CD4-positive, alpha-beta T cell treated with Interleukin-6 at 100 ng/mL for 8 hours (primary cell): ENCODE results near the gene GRID1.
"Not testable (repeated sequence)": the region's sequence is repeated elsewhere in the genome, so short reads cannot be mapped to it uniquely, and the experiment has no call there.

Experiments used
- DNase-seq: peaks from one replicate; pipeline ENCODE4 v3.0.0-alpha.2; 2020; ENCODE audit warnings: mixed read lengths, low spot score

Gene GRID1

GRCh38 chr10:86391986-86392722, 25.6 kb upstream of the GRID1 start:
- no peak for DNase-seq

- DNase-seq = no peak
These were observed 24.7 kb upstream of the GRID1 start for GRCh38 chr10:86391236-86391840.

GRCh38 chr10:86390337-86391120, 23.9 kb upstream of the GRID1 start:
- DNase-seq = no peak

- no peak for DNase-seq
These were observed 23.0 kb upstream of the GRID1 start for GRCh38 chr10:86389441-86390193.

GRCh38 chr10:86389109-86389440, 22.5 kb upstream of the GRID1 start:
- not testable (repeated sequence) for DNase-seq

GRCh38 chr10:86388119-86388704, 21.6 kb upstream of the GRID1 start:
- no peak for DNase-seq

GRCh38 chr10:86387178-86387794, 20.7 kb upstream of the GRID1 start:
- DNase-seq = no peak

GRCh38 chr10:86385806-86386205, 19.2 kb upstream of the GRID1 start:
- no peak for DNase-seq

GRCh38 chr10:86377797-86378146, 11.2 kb upstream of the GRID1 start:
- DNase-seq = no peak

GRCh38 chr10:86376852-86377796, 10.5 kb upstream of the GRID1 start:
- DNase-seq = peak; percentile 67

GRCh38 chr10:86376403-86376802, 9.8 kb upstream of the GRID1 start:
- DNase-seq = no peak

- DNase-seq = no peak
These were observed 8.6 kb upstream of the GRID1 start for GRCh38 chr10:86375204-86375603.

- DNase-seq = no peak
These were observed 8.1 kb upstream of the GRID1 start for GRCh38 chr10:86374664-86375063.

- no peak for DNase-seq
These were observed 7.2 kb upstream of the GRID1 start for GRCh38 chr10:86373828-86374227.

GRCh38 chr10:86373251-86373650, 6.7 kb upstream of the GRID1 start:
- no peak for DNase-seq

GRCh38 chr10:86372784-86373239, 6.2 kb upstream of the GRID1 start:
- DNase-seq = no peak

- DNase-seq = no peak
These were observed 5.7 kb upstream of the GRID1 start for GRCh38 chr10:86372119-86372783.

- no peak for DNase-seq
These were observed 5.1 kb upstream of the GRID1 start for GRCh38 chr10:86371691-86372090.

GRCh38 chr10:86371116-86371515, 4.5 kb upstream of the GRID1 start:
- DNase-seq = no peak
